Measurements from ENCODE around the gene HK1. TPM values are rescaled to one million over a fixed set of nuclear protein-coding genes. Genes with fewer than 3 reads are reported as not detected.

The HK1 gene
- total RNA-seq, 1 experiment from 2014 or later = 98.8 TPM

DNA sequence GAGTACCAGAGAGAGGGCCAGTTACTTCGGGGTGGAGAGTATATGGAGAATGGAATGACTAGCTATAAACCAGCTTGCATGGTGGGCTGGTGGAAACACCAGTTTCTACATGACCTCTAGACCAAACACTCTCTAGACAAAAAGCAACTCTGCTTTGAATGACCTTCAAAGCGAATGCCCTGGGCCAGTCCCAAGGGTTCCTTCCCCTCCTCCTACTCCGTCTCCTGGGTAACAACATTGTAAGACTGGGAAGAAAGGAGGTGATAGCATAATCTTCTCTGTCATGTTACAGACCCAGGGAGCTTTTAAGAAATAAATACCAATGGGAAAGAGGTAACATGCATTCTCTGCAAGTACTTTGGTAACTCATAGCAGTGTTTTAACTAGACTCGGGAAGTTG lies 7.4 kb downstream of the HK1 start:
- Histone ChIP-seq H4K91ac (ENCODE audit: insufficient read length, low read depth, low read length) (no peak overlapping the region), H3K4ac (ENCODE audit: low read depth, low read length) (no peak overlapping the region), H3K14ac (ENCODE audit: insufficient read depth, low read length) (no peak overlapping the region), H2AK5ac (ENCODE audit: insufficient read length, low read length) (no peak overlapping the region), H4K5ac (ENCODE audit: insufficient read length, low read depth, low read length) (no peak overlapping the region), H4K20me1 (ENCODE audit: control insufficient read depth, insufficient read depth, insufficient read length) (no peaks in the 10 kb centered on the region), H2AFZ (ENCODE audit: low read length) (no peak overlapping the region), H3K23me2 (ENCODE audit: insufficient read length, low read depth, low read length, poor library complexity, severe bottlenecking) (no peaks in the 10 kb centered on the region), H3K56ac (ENCODE audit: insufficient read length, low read depth, low read length) (no peak overlapping the region), H2BK5ac (ENCODE audit: insufficient read length, low read length) (no peak overlapping the region), H3K4me1 (ENCODE audit: insufficient read depth, low read length) (no peaks in the 10 kb centered on the region), H3K27ac (ENCODE audit: insufficient read length, low read depth, low read length) (no peak overlapping the region), H3K27me3 (ENCODE audit: insufficient read depth, low read length) (no peaks in the 10 kb centered on the region), H2BK120ac (ENCODE audit: low read depth, low read length, poor library complexity, severe bottlenecking) (no peak overlapping the region), H2BK15ac (ENCODE audit: low read depth, low read length) (no peak overlapping the region), H3K9me3 (ENCODE audit: control insufficient read depth, low read depth, low read length) (no peaks in the 10 kb centered on the region), H3K79me2 (ENCODE audit: insufficient read depth, low read length) (no peaks in the 10 kb centered on the region), H3K23ac (ENCODE audit: insufficient read length, low read depth, low read length) (no peak overlapping the region), H2BK12ac (ENCODE audit: insufficient read length, low read depth, low read length) (no peak overlapping the region), H4K8ac (replicated peaks; ENCODE audit: insufficient read length, low read depth, low read length) (no peak overlapping the region), H3K9ac (ENCODE audit: extremely low read depth, insufficient read length, low read length) (no peak overlapping the region), H3K18ac (ENCODE audit: insufficient read length, low read depth, low read length) (no peak overlapping the region), H3T11ph (ENCODE audit: low read length) (no peak overlapping the region), H3K4me2 (ENCODE audit: insufficient read depth, insufficient read length, low read length) (no peak overlapping the region), H2BK20ac (ENCODE audit: low read depth, low read length, poor library complexity, severe bottlenecking) (no peak overlapping the region), H3K79me1 (ENCODE audit: insufficient read depth, low read depth, low read length, poor library complexity, severe bottlenecking) (no peaks in the 10 kb centered on the region)
- no CpG with 5 or more reads among the region's 4 CpGs for WGBS (ENCODE audit: extremely low coverage, insufficient read length, low lambda C conversion rate)
- H3K36me3 Mint-ChIP-seq (ENCODE audit: insufficient read depth in 1 of 3, low read depth in 3 of 3) = no peaks in the 10 kb centered on the region
- TF ChIP-seq, protein P1, sequence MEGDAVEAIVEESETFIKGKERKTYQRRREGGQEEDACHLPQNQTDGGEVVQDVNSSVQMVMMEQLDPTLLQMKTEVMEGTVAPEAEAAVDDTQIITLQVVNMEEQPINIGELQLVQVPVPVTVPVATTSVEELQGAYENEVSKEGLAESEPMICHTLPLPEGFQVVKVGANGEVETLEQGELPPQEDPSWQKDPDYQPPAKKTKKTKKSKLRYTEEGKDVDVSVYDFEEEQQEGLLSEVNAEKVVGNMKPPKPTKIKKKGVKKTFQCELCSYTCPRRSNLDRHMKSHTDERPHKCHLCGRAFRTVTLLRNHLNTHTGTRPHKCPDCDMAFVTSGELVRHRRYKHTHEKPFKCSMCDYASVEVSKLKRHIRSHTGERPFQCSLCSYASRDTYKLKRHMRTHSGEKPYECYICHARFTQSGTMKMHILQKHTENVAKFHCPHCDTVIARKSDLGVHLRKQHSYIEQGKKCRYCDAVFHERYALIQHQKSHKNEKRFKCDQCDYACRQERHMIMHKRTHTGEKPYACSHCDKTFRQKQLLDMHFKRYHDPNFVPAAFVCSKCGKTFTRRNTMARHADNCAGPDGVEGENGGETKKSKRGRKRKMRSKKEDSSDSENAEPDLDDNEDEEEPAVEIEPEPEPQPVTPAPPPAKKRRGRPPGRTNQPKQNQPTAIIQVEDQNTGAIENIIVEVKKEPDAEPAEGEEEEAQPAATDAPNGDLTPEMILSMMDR (conservative IDR thresholded peaks at IDR 0.05) = no peak
- H3K4me3 Mint-ChIP-seq = no peak overlapping the region
- no peak overlapping the region; a peak in 2 of 7 replicates for H3K27ac Mint-ChIP-seq
- no peak for DNase-seq
- H3K9me3 Mint-ChIP-seq = no peaks in the 10 kb centered on the region
- peaks cover 12 to 14% of the 10 kb centered on the region in 2 experiments for H3K4me1 Mint-ChIP-seq
- H3K27me3 Mint-ChIP-seq (ENCODE audit: low read depth) = peaks cover 2% of the 10 kb centered on the region; the same call in 1 of the 2 replicates

Data from H9 (cell line).